Measurements from ENCODE around the gene IL17RA. TPM values are rescaled to one million over a fixed set of nuclear protein-coding genes. Genes with fewer than 3 reads are reported as not detected.

IL17RA gene
- total and polyA plus RNA-seq, 8 donors: 7.6 to 61.6 (median 8.4) TPM

- no peak for TF ChIP-seq CTCF (IDR thresholded peaks at IDR 0.05)
- H3K27me3 ChIP-seq: no peaks in the 10 kb centered on the region
- H3K4me1 ChIP-seq: peaks cover 0 to 95% of the 10 kb centered on the region in 2 donors
- H3K9me3 ChIP-seq: no peaks in the 10 kb centered on the region
- H3K27ac ChIP-seq: peak overlapping the region in 1 of 2 donors; percentile 85
- DNase-seq (no peak), ATAC-seq (no peak)
- intact Hi-C loops (cut with DNase I): loop anchor here in 1 of 2 donors (10.0 kb wide), 1 partner anchor 408 kb away; no protein-coding TSS in a partner anchor
- H3K36me3 ChIP-seq: peaks cover 0 to 53% of the 10 kb centered on the region in 2 donors
- H3K4me3 ChIP-seq: no peak overlapping the region
Measured at GRCh38 chr22:17097062-17097461, 12.3 kb downstream of the IL17RA start.

- Histone ChIP-seq H3K27me3 (no peaks in the 10 kb centered on the region), H3K4me3 (peak overlapping the region in 1 of 2 donors; percentile 10), H3K27ac (peak overlapping the region in 1 of 2 donors; percentile 85), H3K9me3 (no peaks in the 10 kb centered on the region), H3K4me1 (peaks cover 0 to 95% of the 10 kb centered on the region in 2 donors), H3K36me3 (peaks cover 0 to 59% of the 10 kb centered on the region in 2 donors)
- intact Hi-C loops (cut with DNase I): loop anchor here in 1 of 2 donors (10.0 kb wide), 1 partner anchor 407 kb away; no protein-coding TSS in a partner anchor
- no peak for TF ChIP-seq CTCF (IDR thresholded peaks at IDR 0.05)
- ATAC-seq: no peak
- no peak for DNase-seq
Measured at GRCh38 chr22:17097701-17098100, 12.9 kb downstream of the IL17RA start.

GRCh38 chr22:17098379-17098819 lies 13.6 kb downstream of the IL17RA start:
- peaks cover 0 to 66% of the 10 kb centered on the region in 2 donors for H3K36me3 ChIP-seq

GRCh38 chr22:17100621-17101020 lies 15.8 kb downstream of the IL17RA start:
- Histone ChIP-seq H3K9me3 (no peaks in the 10 kb centered on the region), H3K27me3 (no peaks in the 10 kb centered on the region), H3K36me3 (peaks cover 0 to 83% of the 10 kb centered on the region in 2 donors), H3K27ac (peak overlapping the region in 1 of 2 donors; percentile 85), H3K4me1 (peaks cover 0 to 94% of the 10 kb centered on the region in 2 donors), H3K4me3 (no peak overlapping the region)
- ATAC-seq (no peak), DNase-seq (peak in 2 of 4 donors; percentile 40 to 83)
- intact Hi-C loops (cut with DNase I): no loop called here
- no peak for TF ChIP-seq CTCF (IDR thresholded peaks at IDR 0.05)

More at GRCh38 chr22:17098379-17098819, 13.6 kb downstream of the IL17RA start:
- ATAC-seq: peak; percentile 77
- Histone ChIP-seq H3K4me1 (peaks cover 0 to 95% of the 10 kb centered on the region in 2 donors), H3K4me3 (peak overlapping the region in 1 of 2 donors; percentile 10), H3K9me3 (no peaks in the 10 kb centered on the region), H3K27me3 (no peaks in the 10 kb centered on the region), H3K27ac (peak overlapping the region in 1 of 2 donors; percentile 85)
- intact Hi-C loops (cut with DNase I): loop anchor here in 1 of 2 donors (10.0 kb wide), 1 partner anchor 406 kb away; no protein-coding TSS in a partner anchor
- DNase-seq: peak in 1 of 4 donors; percentile 56
- no peak for TF ChIP-seq CTCF (IDR thresholded peaks at IDR 0.05)

- peaks cover 0 to 92% of the 10 kb centered on the region in 2 donors for H3K4me1 ChIP-seq
- no peaks in the 10 kb centered on the region for H3K27me3 ChIP-seq
- H3K36me3 ChIP-seq: peaks cover 0 to 93% of the 10 kb centered on the region in 2 donors
- DNase-seq: no peak
- intact Hi-C loops (cut with DNase I): no loop called here
- H3K9me3 ChIP-seq: no peaks in the 10 kb centered on the region
- ATAC-seq: no peak
- no peak for TF ChIP-seq CTCF (IDR thresholded peaks at IDR 0.05)
- no peak overlapping the region for H3K4me3 ChIP-seq
- H3K27ac ChIP-seq: peak overlapping the region in 1 of 2 donors; percentile 85
Measured at GRCh38 chr22:17101475-17102296, 16.9 kb downstream of the IL17RA start.
